UCSD-AML1 (cell line): Measurements from ENCODE around the gene SLC36A1.
"Not testable (repeated sequence)": the region's sequence is repeated elsewhere in the genome, so short reads cannot be mapped to it uniquely, and the experiment has no call there.

Experiments used
- DNase-seq: peaks from one replicate; lab custom pipeline; 2025; ENCODE audit not compliant: unreplicated experiment; lab: John Stamatoyannopoulos, UW

Gene SLC36A1

DNA sequence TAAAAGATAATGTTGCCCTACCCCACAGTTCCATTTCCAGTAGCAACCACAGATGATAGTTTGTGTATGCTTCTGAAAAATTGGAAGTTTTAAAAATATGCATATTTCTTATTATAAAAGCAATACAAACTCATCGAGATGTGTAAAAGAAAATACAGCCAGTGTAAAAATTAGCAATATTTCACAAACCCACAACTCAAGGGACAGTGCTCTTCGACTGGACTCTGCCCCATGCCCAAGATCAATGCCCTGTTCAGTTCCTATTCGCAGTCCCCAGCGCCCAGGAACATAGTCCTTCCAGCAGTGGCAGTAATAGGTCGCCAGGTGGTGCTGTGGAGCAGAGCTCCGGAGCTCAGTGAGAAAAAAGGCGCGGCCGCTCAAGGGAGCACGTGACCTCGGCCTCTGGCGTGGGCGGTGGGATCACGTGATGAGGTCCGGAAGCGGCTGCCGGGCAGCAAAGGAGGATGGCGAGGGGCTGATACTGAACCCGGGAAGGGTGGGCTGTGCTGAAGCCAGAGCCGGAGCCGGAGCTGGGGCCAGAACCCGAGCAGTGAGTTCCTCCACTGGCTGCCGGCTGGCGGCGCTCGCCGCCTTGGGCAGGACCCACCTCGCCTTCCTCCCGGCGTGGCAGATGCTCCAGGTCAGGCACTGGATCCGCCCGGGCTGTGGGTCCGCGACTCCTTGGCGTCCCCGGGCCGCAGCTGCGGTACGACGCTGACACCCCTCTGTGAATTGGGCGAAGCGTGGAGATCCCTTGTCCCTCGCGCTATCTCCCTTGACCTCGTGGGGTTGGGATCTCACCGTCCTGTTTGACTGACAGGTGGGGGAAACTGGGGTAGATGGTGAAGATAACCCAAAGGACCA, at the start of gene SLC36A1:
Gene SLC36A1, plus strand, starts transcription at position 430 of the 864 bp plus-strand sequence. CDS start 11,190 bp downstream, outside the sequence.
- DNase-seq = peak; percentile 92

GRCh38 chr5:151405334-151406160, 41.9 kb upstream of the SLC36A1 start:
- DNase-seq = no peak

DNA sequence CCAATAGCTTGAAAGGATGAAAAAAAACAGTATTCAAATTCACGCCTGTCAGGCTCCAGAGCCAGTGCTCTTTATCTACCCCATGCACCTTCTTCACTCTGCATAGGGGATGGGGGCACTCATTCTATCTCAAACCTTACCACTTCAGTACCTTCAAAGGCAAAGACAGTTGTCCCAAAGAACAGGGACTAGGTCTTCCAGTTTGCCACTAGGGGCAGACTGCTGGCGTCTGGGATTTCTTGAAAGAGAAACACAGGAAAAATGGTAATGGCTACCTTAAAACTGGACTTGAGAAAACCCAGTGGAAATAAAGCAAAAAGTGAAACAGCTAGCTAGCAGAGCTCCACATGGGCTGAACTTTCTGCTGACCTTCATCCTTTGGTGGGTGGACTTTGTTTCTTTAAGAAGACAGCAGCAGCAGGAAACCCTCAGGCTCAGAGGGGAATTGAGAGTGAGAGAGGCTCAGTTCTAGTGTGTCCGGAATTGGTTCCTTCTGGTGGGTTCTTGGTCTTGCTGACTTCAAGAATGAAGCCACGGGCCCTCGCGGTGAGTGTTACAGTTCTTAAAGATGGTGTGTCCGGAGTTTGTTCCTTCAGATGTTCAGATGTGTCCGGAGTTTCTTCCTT, 41.0 kb upstream of the SLC36A1 start:
- DNase-seq = no peak

GRCh38 chr5:151408591-151409230, 38.7 kb upstream of the SLC36A1 start:
- DNase-seq = no peak

- DNase-seq = no peak
Observed at GRCh38 chr5:151413800-151414199, 33.6 kb upstream of the SLC36A1 start.

DNA sequence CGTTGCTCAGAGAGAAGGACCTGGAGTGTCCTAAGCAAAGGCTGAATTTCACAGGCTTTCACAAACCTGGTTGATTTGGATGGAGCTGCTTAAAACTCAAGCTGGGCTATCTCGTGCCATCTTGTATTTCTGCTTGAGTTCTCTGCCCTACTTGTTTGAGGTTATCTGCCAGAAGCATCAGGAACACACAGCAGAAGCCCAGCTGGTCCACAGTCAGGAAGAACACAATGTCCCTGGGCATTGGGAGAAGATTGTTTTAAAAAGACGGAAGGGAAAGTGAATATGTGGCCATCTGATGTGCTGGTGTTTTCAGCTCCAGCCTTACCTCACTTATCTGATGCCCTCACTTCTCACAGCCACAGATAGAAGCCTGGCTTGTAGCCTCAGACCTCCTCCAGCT, 32.9 kb upstream of the SLC36A1 start:
- DNase-seq = no peak

DNA sequence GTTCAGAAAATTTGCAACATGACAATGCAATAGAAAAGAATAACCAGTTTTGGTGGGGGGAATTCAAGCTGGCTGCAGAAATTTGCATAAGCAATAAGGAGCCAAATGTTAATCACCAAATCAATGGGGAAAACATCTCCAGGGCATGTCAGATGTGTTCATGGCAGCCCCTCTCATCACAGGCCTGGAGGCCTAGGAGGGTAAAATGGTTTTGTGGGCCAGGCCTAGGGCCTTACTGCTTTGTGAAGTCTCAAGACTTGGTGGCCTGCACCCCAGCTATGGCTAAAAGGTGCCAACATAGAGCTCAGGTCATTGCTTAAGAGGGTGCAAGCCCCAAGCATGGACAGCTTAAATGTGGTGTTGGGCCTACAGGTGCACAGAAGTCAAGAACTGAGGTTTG, 29.7 kb upstream of the SLC36A1 start:
- no peak for DNase-seq

DNA sequence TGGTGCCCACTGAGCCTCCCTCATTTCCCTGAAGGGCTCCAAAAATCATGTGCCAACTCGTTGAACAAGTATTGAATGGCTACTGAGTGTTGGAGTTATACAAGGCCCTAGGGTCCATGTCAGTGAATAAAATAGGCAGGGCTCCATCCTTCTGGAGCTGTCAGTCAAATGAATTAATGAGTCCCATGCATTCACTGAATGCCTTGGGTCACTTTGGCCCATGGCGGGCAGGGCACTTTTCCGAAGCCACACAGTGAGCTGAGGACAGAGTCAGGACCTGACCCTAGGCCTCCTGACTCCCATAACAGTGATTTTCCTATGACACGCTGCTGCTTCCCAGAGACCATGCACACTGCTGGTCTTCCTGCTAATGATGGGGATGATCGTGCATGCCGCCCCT, 27.3 kb upstream of the SLC36A1 start:
- DNase-seq = no peak

GRCh38 chr5:151424892-151425523, 22.4 kb upstream of the SLC36A1 start:
- no peak for DNase-seq

DNA sequence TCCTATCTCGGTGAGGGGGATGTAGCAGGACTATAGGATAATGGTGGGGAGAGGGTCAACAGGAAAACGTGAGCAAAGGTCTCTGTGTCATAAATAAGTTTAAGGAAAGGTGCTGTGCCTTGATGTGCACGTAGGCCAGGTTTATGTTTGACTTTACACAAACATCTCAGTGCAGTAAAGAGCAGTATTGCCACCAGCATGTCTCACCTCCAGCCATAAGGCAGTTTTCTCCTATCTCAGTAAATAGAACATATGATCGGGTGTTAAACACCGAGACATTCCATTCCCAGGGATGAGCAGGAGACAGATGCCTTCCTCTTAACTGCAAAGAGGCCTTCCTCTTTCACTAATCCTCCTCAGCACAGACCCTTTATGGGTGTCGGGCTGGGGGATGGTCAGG, 21.1 kb upstream of the SLC36A1 start:
- DNase-seq = not testable (repeated sequence)

GRCh38 chr5:151427258-151427657, 20.1 kb upstream of the SLC36A1 start:
- DNase-seq = no peak

DNA sequence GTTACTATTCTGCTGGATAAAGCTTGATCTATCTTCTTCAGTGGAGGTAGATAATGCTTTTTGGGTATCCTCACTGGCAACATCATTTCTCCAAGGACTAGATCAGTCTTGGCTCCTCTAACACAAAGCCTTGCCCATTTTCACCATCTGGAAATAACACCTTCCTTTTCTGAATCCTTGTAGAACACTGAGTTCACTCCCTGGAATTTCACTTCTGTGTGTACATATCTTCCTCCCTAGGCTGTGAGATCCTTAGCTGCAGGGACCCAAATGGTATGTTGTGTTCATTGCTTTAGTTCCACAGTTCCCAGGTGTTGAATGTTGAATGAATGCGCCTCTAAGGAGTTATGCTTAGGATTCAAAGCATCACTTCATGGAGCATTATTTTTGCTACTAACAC, 16.7 kb upstream of the SLC36A1 start:
- DNase-seq = no peak

- no peak for DNase-seq
Observed at GRCh38 chr5:151431666-151432065, 15.7 kb upstream of the SLC36A1 start.

DNA sequence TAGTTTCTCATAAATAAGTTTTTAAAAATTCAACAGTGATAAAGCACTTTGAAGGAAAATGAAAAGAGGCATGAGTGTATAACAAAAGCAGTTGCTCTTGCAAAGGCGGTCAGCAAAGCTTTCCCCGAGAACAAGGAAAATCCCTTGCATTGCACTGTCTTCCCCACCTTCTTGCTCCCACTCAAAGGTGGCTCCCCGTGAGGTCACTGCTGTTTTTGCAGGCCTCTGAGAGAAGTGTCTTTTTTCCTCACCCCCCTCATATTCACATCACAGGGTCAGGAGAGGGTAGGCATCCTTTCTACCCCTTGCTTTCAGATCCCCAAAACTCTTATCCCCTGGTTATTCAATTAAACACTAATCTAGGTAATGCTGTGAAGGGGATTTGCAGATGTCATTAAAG, 15.2 kb upstream of the SLC36A1 start:
- no peak for DNase-seq

- no peak for DNase-seq
Observed at GRCh38 chr5:151434570-151435237, 12.7 kb upstream of the SLC36A1 start.

- peak; percentile 47 for DNase-seq
Observed at GRCh38 chr5:151448038-151448985, 909 bp downstream of the SLC36A1 start.

DNA sequence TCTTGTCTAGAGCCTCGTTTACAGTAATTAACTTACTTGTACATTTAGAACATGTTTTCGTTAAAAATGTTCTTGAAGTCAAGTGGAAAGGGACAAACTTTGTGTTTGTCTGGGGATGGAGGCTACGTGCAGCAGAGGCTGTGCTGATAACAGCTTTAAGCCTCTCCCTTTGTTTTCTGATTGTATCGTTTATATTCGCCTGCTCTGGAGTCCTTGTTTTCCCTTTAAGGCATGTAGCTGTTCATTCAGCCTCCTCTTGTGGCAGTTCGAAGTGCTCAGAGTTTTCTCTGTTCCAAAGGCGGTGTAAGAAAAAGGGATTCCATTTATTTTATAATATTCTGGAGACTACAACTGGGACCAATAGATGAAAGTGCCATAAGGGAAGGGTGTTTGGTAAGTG, 1.9 kb downstream of the SLC36A1 start:
- no peak for DNase-seq

DNA sequence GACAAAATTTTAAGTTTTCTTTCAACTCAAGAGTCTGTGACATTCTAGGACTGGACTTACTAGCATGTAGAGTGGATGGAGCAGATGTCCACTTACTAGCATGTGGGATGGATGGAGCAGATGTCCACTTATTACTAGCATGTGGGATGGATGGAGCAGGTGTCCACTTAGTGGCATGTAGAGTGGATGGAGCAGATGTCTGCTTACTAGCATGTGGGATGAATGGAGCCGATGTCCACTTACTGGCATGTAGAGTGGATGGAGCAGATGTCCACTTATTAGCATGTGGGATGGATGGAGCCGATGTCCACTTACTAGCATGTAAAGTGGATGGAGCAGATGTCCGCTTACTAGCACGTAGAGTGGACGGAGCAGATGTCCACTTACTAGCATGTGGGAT, 2.4 kb downstream of the SLC36A1 start:
- no peak for DNase-seq

- DNase-seq = no peak
Observed at GRCh38 chr5:151450605-151451004, 3.2 kb downstream of the SLC36A1 start.
